ENCODE results near the gene FNIP1.
"Not testable (repeated sequence)": the region's sequence is repeated elsewhere in the genome, so short reads cannot be mapped to it uniquely, and the experiment has no call there.

The FNIP1 gene

DNA sequence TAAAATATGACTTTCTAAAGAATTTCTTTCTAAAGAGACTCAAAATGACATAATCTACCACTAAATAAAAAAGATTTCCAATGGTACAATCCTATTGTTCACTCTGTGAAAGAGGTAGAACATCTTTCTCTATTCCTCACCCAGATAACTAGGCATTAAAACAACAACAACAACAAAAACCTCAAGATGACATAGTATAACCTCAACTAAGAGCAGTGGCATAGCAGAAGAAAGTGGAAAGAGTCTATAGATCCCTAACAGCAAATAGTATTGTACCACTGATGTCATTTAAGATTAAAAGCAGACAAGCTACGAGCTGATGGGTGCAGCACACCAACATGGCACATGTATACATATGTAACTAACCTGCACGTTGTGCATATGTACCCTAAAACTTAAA is 191.7 kb downstream of the FNIP1 start:
- DNase-seq: no peak

DNA sequence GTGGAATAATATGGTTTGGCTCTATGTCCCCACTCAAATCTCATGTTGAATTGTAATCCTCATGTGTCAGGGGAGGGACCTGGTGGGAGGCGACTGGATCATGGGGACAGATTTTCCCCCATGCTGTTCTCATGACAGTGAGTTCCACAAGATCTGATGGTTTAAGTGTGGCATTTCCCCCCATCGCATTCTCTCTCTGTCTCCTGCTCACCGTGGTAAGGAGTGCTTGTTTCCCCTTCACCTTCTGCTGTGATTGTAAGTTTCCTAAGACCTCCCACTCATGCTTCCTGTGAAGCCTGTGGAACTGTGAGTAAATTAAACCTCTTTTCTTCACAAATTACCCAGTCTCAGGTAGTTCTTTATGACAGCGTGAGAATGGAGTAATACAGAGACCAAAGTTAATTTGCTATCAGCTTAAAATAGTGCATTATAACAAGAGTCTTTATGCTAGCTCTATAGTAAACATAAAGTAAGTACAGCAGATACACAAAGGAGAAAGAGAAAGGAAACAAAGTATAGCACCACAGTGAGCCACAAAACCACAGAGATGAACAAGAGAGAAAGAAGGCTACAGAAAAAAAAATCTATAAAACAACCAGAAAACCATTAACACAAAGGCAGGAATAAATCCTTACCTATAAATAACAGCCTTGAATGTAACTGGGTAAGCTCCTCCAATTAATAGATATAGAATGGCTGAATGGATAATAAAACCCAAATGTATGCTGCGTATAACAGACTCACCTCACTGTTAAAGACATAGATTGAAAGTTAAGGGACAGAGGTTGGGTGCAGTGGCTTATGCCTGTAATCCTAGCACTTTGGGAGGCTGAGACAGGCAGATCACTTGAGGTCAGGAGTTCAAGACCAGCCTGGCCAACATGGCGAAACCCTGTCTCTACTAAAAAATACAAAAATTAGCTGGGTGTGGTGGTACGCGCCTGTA is 201.5 kb downstream of the FNIP1 start:
- no peak for DNase-seq

DNA sequence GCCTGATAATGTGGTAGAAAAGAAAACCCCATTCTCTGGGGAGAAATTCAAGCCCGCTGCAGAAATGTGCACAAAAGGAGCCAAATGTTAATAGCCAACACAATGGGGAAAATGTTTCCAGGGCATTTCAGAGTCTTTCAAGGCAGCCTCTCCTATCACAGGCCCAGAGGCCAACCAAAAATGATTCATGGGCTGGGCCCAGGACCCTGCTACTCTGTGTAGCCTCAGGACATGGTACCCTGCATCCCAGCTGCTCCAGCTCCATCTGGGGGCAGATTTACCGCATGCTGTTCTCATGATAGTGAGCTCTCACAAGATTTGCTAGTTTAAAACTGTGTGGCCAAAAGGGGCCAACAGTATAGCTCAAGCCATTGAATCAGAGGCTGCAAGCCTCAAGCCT is 202.9 kb downstream of the FNIP1 start:
- DNase-seq: no peak

DNA sequence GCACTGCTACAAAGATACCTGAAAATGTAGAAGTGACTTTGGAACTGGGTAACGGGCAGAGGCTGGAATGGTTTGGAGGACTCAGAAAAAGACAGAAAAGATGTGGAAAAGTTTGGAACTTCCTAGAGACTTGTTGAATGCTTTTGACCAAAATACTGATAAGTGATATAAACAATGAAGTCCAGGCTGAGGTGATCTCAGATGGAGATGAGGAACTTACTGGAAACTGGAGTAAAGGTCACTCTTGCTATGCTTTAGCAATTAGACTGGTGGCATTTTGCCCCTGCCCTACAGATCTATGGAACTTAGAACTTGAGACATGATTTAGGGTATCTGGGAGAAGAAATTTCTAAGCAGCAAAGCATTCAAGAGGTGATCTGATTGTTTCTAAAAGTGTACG is 203.4 kb downstream of the FNIP1 start:
- DNase-seq: not testable (repeated sequence)

Data from left hindlimb (tissue), 1 donor.